ENCODE data around the gene ZNF627. TPM values are rescaled to one million over a fixed set of nuclear protein-coding genes. Genes with fewer than 3 reads are reported as not detected.
"Not testable (repeated sequence)": the region's sequence is repeated elsewhere in the genome, so short reads cannot be mapped to it uniquely, and the experiment has no call there.

The ZNF627 gene
- total RNA-seq, 2 donors from 2014 or later: 8.5 to 8.8 TPM

GRCh38 chr19:11570039-11570462 lies 27.2 kb upstream of the ZNF627 start:
- intact Hi-C loops (cut with DNase I): no loop called here
- no peak for DNase-seq (ENCODE audit: low spot score)

- intact Hi-C loops (cut with DNase I); DNase-seq (ENCODE audit: low spot score): not testable (repeated sequence)
Measured at GRCh38 chr19:11573354-11573753, 23.9 kb upstream of the ZNF627 start.

GRCh38 chr19:11573763-11574162 lies 23.5 kb upstream of the ZNF627 start:
- DNase-seq (ENCODE audit: low spot score); intact Hi-C loops (cut with DNase I): not testable (repeated sequence)

- no peak for DNase-seq (ENCODE audit: low spot score)
- intact Hi-C loops (cut with DNase I): no loop called here
Measured at GRCh38 chr19:11574689-11575088, 22.6 kb upstream of the ZNF627 start.

GRCh38 chr19:11576227-11576626 lies 21.1 kb upstream of the ZNF627 start:
- intact Hi-C loops (cut with DNase I): no loop called here
- DNase-seq (ENCODE audit: low spot score): no peak

- no peak for DNase-seq (ENCODE audit: low spot score)
- intact Hi-C loops (cut with DNase I): no loop called here
Measured at GRCh38 chr19:11577451-11578257, 19.6 kb upstream of the ZNF627 start, which contains the start of gene ACP5. Gene ACP5, minus strand, starts transcription at chr19:11577645. Its CDS starts 328 bp downstream, at chr19:11577317.

- DNase-seq (ENCODE audit: low spot score): no peak
- intact Hi-C loops (cut with DNase I): no loop called here
Measured at GRCh38 chr19:11578258-11579142, 18.8 kb upstream of the ZNF627 start.

DNA sequence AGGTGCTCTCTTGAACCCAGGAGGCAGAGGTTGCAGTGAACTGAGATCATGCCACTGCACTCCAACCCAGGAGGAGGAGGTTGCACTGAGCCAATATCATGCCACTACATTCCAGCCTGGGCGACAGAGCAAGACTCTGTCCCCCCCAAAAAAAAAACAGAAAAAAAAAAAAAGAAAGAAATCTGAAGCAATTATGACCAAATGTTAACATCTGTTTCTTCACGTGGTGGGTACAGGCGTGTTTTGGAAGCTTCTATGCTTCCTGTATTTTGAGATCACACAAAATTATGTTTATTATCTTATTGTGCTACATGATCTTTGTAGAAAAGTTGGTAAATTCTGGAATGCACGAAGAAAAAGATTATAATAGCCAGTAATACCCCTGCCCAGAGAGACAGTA lies 17.2 kb upstream of the ZNF627 start:
- DNase-seq (ENCODE audit: low spot score): no peak
- intact Hi-C loops (cut with DNase I): no loop called here

DNA sequence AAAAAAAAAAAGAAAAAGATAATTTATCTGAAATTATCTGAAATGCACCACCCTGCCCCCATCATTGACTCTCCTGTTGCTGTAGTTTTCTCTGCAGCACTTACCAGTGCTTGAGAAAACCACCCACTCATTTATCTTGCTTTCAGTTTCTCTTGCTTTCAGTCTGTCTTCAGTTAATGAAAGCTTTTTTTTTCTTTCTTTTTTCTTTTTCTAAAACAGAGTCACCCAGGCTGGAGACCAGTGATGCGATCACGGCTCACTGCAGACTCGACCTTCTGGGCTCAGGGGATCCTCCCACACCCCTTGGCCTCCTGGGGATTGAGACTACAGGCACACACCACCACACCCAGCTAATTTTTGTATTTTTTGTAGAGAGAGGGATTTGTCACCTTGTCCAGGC lies 15.5 kb upstream of the ZNF627 start:
- intact Hi-C loops (cut with DNase I): no loop called here
- no peak for DNase-seq (ENCODE audit: low spot score)

DNA sequence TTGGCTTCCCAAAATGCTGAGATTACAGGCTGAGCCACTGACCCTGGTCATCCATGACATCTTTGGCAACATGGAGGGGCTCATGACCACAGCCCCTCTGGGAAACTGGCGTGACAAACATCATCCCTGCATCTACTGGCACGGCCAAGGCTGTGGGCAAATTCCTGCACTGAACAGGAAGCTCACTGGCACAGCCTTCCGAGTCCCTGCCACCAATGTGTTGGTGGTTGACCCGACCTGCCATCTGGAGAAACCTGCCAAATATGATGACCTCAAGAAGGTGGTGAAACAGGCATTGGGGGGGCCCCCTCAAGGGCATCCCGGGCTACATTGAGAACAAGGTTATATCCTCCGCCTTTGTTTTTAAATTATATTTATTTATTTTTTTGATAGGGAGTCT lies 11.0 kb upstream of the ZNF627 start:
- intact Hi-C loops (cut with DNase I): loop anchor here in 1 of 2 donors (2.0 kb wide), 1 partner anchor 90 kb away; no protein-coding TSS in a partner anchor
- DNase-seq (ENCODE audit: low spot score): no peak

GRCh38 chr19:11587302-11587974 lies 9.8 kb upstream of the ZNF627 start:
- intact Hi-C loops (cut with DNase I): loop anchor here in 1 of 2 donors (2.0 kb wide), 1 partner anchor 91 kb away; no protein-coding TSS in a partner anchor
- peak; percentile 92 for DNase-seq (ENCODE audit: low spot score)

DNA sequence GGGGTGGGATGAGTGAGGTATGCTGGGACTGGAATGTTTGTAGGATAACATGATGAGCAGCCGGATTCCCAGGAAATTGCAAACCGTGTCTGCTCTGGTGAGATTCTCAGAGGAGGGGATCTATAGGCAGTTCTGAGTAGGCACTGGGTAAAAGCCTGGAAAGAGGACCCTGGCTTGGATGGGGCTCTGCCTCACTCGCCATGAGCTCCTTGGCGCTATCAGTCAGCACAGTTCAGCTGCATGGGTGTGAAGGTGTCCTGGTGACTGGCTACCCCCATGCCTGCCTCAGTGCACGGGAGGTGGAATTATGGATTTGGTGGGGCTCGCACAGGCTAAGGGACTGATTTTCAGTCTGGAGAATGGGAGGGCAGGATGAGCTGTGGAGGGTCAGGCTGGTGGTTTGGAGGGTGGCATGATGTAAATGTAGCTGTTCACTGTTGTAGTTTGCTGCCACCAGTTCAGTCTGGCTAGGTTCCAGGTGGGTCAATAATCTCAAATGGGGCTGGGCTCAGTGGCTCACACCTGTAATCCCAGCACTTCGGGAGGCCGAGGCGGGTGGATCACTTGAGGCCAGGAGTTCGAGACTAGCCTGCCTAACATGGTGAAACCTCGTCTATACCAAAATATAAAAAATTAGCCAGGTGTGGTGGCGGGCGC lies 9.2 kb upstream of the ZNF627 start:
- no peak for DNase-seq (ENCODE audit: low spot score)
- intact Hi-C loops (cut with DNase I): loop anchor here in 1 of 2 donors (2.0 kb wide), 1 partner anchor 91 kb away; no protein-coding TSS in a partner anchor

DNA sequence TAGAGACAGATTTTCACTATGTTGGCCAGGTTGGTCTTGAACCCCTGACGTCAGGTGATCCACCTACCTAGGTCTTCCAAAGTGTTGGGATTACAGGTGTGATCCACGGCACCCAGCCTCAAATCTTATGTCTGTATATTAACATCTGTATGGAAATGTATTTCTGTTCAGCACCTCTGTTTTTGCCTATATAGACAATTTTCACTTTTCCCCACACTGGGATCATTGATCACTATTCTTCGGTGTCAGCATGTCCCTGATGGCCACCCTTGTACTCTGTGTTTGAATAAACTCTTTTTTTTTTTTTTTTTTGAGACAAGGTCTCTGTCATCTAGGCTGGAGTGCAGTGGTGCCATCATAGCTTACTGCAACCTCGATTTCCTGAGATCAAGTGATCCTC lies 3.2 kb upstream of the ZNF627 start:
- no peak for DNase-seq (ENCODE audit: low spot score)
- intact Hi-C loops (cut with DNase I): no loop called here

DNA sequence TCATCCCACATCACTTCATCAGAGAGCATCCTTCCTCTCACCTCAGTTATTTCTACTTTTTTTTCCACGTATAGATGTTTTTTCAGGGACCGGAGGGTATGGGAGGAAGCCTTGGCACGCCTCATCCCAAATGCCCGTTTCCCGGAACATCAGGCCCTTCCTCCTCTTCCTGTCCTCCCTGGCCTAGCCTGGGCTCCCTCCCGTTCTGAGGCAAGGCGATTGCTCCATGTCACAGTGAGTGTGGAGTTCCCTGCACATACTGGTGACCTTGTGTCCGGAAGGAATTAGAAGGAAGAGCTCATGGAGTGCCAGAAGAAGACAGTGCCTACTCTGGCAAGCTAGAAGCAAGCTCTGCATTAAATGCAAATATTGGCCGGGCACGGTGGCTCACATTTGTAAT lies 1.1 kb upstream of the ZNF627 start:
- DNase-seq (ENCODE audit: low spot score): no peak
- intact Hi-C loops (cut with DNase I): no loop called here

GRCh38 chr19:11598103-11598483 lies 810 bp downstream of the ZNF627 start:
- DNase-seq (ENCODE audit: low spot score): no peak
- intact Hi-C loops (cut with DNase I): no loop called here

GRCh38 chr19:11598746-11599145 lies 1.5 kb downstream of the ZNF627 start:
- DNase-seq (ENCODE audit: low spot score): no peak
- intact Hi-C loops (cut with DNase I): no loop called here

GRCh38 chr19:11599704-11600103 lies 2.4 kb downstream of the ZNF627 start:
- intact Hi-C loops (cut with DNase I); DNase-seq (ENCODE audit: low spot score): not testable (repeated sequence)

GRCh38 chr19:11606484-11606883 lies 9.2 kb downstream of the ZNF627 start:
- intact Hi-C loops (cut with DNase I): loop anchor here in 1 of 2 donors (5.0 kb wide), 1 partner anchor 481 kb away; no protein-coding TSS in a partner anchor
- DNase-seq (ENCODE audit: low spot score): no peak

DNA sequence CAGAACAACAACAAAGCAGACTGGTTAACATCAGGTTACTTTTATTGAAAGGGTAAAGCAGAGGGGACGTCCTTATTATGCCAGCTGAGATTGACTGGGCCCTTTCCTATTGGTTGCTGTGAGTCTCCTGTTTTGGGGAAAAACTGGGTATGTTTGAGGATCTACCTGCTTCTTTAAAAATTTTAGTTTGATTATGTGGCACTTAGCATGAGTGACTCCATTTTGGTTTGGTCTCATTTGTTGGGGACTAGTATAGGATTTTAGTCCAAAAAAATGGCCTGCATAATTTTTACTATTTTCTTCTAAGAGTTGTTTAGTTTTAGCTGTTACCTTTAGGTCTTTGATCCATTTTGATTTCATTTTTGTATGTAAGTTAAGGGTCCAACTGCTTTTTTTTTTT lies 14.4 kb downstream of the ZNF627 start:
- intact Hi-C loops (cut with DNase I): no loop called here
- no peak for DNase-seq (ENCODE audit: low spot score)
